ENCODE results near the gene SLC38A9.

DNA sequence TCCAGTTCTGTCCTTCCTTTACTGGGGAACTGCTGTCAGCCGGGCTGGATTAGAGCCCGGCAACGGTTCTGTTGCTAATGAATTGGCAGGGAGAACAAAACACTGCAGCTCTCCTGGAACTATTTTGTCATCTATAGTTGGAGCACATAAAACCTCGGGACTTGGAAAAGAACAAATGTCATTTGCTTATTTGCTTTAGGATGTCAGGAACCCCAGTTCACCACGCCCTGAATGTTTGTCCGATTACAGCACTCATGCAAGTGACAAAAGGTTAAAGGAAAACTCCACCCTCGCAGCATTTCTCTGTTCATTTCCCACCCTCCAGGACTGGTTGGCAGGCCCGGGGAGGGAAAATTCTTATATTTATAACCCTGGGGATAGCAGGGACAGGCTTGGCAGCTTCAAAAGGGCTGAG is 110.9 kb downstream of the SLC38A9 start:
- TF ChIP-seq, protein P1, sequence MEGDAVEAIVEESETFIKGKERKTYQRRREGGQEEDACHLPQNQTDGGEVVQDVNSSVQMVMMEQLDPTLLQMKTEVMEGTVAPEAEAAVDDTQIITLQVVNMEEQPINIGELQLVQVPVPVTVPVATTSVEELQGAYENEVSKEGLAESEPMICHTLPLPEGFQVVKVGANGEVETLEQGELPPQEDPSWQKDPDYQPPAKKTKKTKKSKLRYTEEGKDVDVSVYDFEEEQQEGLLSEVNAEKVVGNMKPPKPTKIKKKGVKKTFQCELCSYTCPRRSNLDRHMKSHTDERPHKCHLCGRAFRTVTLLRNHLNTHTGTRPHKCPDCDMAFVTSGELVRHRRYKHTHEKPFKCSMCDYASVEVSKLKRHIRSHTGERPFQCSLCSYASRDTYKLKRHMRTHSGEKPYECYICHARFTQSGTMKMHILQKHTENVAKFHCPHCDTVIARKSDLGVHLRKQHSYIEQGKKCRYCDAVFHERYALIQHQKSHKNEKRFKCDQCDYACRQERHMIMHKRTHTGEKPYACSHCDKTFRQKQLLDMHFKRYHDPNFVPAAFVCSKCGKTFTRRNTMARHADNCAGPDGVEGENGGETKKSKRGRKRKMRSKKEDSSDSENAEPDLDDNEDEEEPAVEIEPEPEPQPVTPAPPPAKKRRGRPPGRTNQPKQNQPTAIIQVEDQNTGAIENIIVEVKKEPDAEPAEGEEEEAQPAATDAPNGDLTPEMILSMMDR (IDR thresholded peaks at IDR 0.05 in 8 of 11, conservative IDR thresholded peaks at IDR 0.05 in 3 of 11) = no peak
- TF ChIP-seq POLR2A (IDR thresholded peaks at IDR 0.05) = no peak

Measured in spleen (tissue), 7 donors.